NB4 (cell line): ENCODE measurements around the gene MAGIX.

Source experiments
- MYC ChIP-seq: IDR thresholded peaks from 2 replicates; pipeline ENCODE4 v1.6.1; 2011; ENCODE audit warnings: low read depth, low read length
- POLR2A ChIP-seq: IDR thresholded peaks from 2 replicates; pipeline ENCODE4 v1.6.1; 2011; ENCODE audit warnings: mild to moderate bottlenecking; ENCODE audit not compliant: insufficient read length; ENCODE audit errors: extremely low read depth
- TF ChIP-seq, protein P1 (sequence below): IDR thresholded peaks from one replicate; pipeline ENCODE4 v1.5.1; 2012; ENCODE audit warnings: low read depth, low read length

DNA sequence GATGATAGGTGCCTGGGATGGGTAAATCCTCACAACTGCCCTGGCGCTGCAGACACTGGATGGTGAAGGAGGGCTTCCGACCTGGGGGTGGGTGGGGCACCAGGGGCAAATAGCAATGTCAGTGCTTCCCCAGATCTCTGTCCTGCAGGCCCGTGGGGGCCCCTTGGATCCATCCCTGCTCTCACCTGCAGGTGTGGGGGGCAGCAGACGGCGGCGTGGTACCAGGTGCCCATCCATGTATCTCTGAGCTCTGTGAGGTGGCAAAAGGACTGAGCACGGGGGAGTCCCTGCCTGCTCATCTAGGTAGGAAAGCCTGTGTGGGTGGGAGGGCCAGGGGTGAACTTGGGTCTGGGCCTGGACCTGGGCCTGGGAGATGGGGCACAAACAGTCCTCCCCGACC is 44.0 kb downstream of the MAGIX start:
- TF ChIP-seq, protein P1, sequence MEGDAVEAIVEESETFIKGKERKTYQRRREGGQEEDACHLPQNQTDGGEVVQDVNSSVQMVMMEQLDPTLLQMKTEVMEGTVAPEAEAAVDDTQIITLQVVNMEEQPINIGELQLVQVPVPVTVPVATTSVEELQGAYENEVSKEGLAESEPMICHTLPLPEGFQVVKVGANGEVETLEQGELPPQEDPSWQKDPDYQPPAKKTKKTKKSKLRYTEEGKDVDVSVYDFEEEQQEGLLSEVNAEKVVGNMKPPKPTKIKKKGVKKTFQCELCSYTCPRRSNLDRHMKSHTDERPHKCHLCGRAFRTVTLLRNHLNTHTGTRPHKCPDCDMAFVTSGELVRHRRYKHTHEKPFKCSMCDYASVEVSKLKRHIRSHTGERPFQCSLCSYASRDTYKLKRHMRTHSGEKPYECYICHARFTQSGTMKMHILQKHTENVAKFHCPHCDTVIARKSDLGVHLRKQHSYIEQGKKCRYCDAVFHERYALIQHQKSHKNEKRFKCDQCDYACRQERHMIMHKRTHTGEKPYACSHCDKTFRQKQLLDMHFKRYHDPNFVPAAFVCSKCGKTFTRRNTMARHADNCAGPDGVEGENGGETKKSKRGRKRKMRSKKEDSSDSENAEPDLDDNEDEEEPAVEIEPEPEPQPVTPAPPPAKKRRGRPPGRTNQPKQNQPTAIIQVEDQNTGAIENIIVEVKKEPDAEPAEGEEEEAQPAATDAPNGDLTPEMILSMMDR: no peak
- TF ChIP-seq MYC: no peak
- no peak for TF ChIP-seq POLR2A
